Natural killer cell (primary cell): ENCODE data around the gene BICC1. TPM values are rescaled to one million over a fixed set of nuclear protein-coding genes. Genes with fewer than 3 reads are reported as not detected.

Source experiments
- ATAC-seq, 3 donors: fragments of 150-1000 bp in 2 of 3; fragments of 200-7000 bp in 1 of 3; cut with Tn5 transposase; 1 replicate in 1 of 3; 2 replicates in 2 of 3; pipeline ENCODE4 v1.10.0; 2021; ENCODE audit warnings: mild to moderate bottlenecking in 2 of 3, moderate library complexity in 2 of 3
- DNase-seq, 2 donors: peaks; one replicate each; pipeline versions ENCODE4 v3.0.0 to v3.0.0-alpha.2; 2013 to 2021; ENCODE audit warnings: mixed read lengths in 1 of 2
- H3K27ac ChIP-seq: one replicate; pipeline ENCODE4 v1.5.1; 2013; ENCODE audit warnings: mild to moderate bottlenecking, low read length
- H3K27me3 ChIP-seq: one replicate; pipeline ENCODE4 v1.6.1; 2013; ENCODE audit warnings: low read length; ENCODE audit not compliant: control insufficient read depth, insufficient read depth
- H3K36me3 ChIP-seq: one replicate; pipeline ENCODE4 v1.6.1; 2013; ENCODE audit warnings: low read length; ENCODE audit not compliant: control insufficient read depth, insufficient read depth
- H3K4me1 ChIP-seq: one replicate; pipeline ENCODE4 v1.6.1; 2013; ENCODE audit warnings: low read length; ENCODE audit not compliant: control insufficient read depth, insufficient read depth
- H3K4me3 ChIP-seq: one replicate; pipeline ENCODE4 v1.5.1; 2013; ENCODE audit warnings: low read length
- H3K9me3 ChIP-seq: one replicate; pipeline ENCODE4 v1.6.1; 2013; ENCODE audit warnings: low read length; ENCODE audit not compliant: control insufficient read depth, insufficient read depth
- H3K27ac Mint-ChIP-seq, 2 donors: one replicate each; pipeline ENCODE4 v1.8.0; 2022; ENCODE audit warnings: mild to moderate bottlenecking in 2 of 2, mixed read lengths in 2 of 2, moderate library complexity in 1 of 2
- H3K27me3 Mint-ChIP-seq, 2 donors: one replicate each; pipeline ENCODE4 v1.8.0; 2022; ENCODE audit warnings: low read depth in 2 of 2, mixed read lengths in 2 of 2
- H3K36me3 Mint-ChIP-seq: one replicate; pipeline ENCODE4 v1.8.0; 2022; ENCODE audit warnings: mixed read lengths
- H3K4me1 Mint-ChIP-seq, 2 donors: one replicate each; pipeline ENCODE4 v1.8.0; 2022; ENCODE audit warnings: mixed read lengths in 2 of 2
- H3K4me3 Mint-ChIP-seq: one replicate; pipeline ENCODE4 v1.8.0; 2022; ENCODE audit warnings: mild to moderate bottlenecking, moderate library complexity, mixed read lengths
- H3K9me3 Mint-ChIP-seq, 2 donors: one replicate each; pipeline ENCODE4 v1.8.0; 2022; ENCODE audit warnings: mixed read lengths in 2 of 2
- WGBS: methylation state at CpG from one replicate; pipeline ENCODE4 v1.1.7; 2013; ENCODE audit warnings: missing lambda C conversion rate; ENCODE audit not compliant: insufficient coverage; 5-methylcytosine and 5-hydroxymethylcytosine counted together
- intact Hi-C: fragments of 100-400 bp; cut with micrococcal nuclease; formaldehyde crosslinking; loops from one replicate; pipeline ENCODE4 v1.14.2; 2022
- total RNA-seq, 4 donors: library from RNA; stranded (reverse); fragments of 120-200 nt in 1 of 4; gene quantifications; one replicate each; pipeline versions ENCODE4 v1.2.3 to v1.2.4, GENCODE V29; 2013 to 2022
- TF ChIP-seq, protein P1 (sequence below): fragments of 200-600 bp; IDR thresholded peaks from one replicate; pipeline ENCODE4 v1.8.0; 2022; ENCODE audit warnings: antibody characterized with exemption

The BICC1 gene
- total RNA-seq, 3 donors from 2014 or later (not counting 1 experiment from before 2014, with no cell fraction given), result 0.14 TPM; not detected in 2

DNA sequence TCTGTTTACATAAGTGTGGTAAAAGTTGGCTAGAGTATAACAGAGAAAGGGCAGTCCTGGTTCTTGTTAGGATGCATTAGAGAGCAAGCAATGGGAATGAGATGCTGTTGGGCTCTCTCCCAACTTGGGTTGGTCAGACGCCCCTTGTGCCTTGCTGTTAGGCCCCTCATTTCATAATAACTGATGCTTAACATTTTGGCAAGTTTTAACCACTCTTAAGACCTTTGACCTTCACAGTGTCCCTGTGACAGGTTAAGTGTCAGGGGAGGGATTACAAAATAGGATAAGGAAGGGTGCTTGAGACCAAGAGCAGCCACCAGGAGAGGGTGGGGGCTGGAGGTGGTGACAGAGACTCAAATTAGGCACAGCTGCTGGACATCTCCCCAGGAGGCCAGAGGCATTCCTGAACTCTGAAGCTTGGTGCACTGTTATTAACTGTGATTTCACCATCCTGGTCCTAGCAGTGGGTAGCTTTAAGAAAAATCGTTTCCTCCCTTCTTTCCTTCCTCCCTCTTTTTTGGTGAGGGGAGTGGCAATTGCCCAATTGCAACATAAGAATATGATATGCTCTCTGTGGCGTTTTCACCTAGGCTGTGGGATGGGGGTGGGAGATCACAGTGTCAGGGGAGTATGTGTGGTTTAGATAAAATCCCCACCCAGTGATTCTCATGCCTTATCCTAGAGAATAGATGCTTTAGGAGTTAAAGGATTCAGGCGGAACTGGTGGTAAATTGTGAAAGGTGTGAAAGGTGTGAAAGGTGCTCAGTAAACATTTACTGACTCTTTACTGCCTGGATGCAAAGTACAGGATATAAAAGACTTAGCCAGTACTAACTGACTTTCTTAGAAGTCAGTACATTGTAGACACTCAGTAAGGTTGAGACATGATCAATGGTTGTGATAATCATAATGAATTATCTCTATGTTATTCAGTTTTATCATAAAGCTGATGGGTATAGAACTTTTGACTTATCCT lies 270.5 kb downstream of the BICC1 start:
- Mint-ChIP-seq H3K4me1 (no peaks in the 10 kb centered on the region), H3K9me3 (no peaks in the 10 kb centered on the region), H3K27ac (no peak overlapping the region), H3K4me3 (no peak overlapping the region), H3K36me3 (no peaks in the 10 kb centered on the region), H3K27me3 (no peaks in the 10 kb centered on the region)
- ATAC-seq (no peak), DNase-seq (no peak)
- Histone ChIP-seq H3K36me3 (no peaks in the 10 kb centered on the region), H3K4me3 (no peak overlapping the region), H3K27me3 (no peaks in the 10 kb centered on the region), H3K9me3 (no peaks in the 10 kb centered on the region), H3K4me1 (no peaks in the 10 kb centered on the region), H3K27ac (no peak overlapping the region)
- intact Hi-C loops, result loop anchor here (5.0 kb wide), 1 partner anchor 1864 kb away; no protein-coding TSS in a partner anchor
- TF ChIP-seq, protein P1, sequence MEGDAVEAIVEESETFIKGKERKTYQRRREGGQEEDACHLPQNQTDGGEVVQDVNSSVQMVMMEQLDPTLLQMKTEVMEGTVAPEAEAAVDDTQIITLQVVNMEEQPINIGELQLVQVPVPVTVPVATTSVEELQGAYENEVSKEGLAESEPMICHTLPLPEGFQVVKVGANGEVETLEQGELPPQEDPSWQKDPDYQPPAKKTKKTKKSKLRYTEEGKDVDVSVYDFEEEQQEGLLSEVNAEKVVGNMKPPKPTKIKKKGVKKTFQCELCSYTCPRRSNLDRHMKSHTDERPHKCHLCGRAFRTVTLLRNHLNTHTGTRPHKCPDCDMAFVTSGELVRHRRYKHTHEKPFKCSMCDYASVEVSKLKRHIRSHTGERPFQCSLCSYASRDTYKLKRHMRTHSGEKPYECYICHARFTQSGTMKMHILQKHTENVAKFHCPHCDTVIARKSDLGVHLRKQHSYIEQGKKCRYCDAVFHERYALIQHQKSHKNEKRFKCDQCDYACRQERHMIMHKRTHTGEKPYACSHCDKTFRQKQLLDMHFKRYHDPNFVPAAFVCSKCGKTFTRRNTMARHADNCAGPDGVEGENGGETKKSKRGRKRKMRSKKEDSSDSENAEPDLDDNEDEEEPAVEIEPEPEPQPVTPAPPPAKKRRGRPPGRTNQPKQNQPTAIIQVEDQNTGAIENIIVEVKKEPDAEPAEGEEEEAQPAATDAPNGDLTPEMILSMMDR, result no peak
- 73% methylated on average over 3 of the region's 4 CpGs for WGBS

DNA sequence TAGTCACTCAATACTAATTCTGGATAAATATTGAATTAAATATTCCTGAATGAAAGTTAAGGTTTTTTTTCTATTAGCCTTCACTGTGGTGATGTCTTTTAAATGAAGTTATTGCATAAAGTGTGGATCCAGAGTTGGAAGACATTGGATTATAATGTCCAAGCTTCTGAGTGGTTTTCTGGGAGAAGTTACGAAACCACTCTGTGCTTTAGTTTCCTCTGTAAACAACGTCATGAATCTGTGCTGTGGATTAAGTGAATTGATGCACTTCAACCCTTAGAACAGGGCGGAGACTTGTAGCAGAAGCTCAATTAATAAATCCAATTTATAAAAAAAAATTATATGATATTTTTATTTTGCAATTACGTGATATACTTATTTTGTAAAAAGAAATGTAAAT lies 271.7 kb downstream of the BICC1 start:
- no peak for ATAC-seq
- no peak overlapping the region for H3K27ac Mint-ChIP-seq
- H3K27me3 ChIP-seq, result no peaks in the 10 kb centered on the region
- H3K27ac ChIP-seq, result no peak overlapping the region
- no peaks in the 10 kb centered on the region for H3K4me1 ChIP-seq
- H3K4me1 Mint-ChIP-seq, result no peaks in the 10 kb centered on the region
- 56% methylated on average over 2 of the region's 4 CpGs for WGBS
- no peaks in the 10 kb centered on the region for H3K36me3 ChIP-seq
- DNase-seq, result no peak
- TF ChIP-seq, protein P1, result no peak
- H3K9me3 ChIP-seq, result no peaks in the 10 kb centered on the region
- no peak overlapping the region for H3K4me3 ChIP-seq
- no peaks in the 10 kb centered on the region for H3K27me3 Mint-ChIP-seq
- no peak overlapping the region for H3K4me3 Mint-ChIP-seq
- H3K9me3 Mint-ChIP-seq, result no peaks in the 10 kb centered on the region
- intact Hi-C loops, result loop anchor here (5.0 kb wide), 1 partner anchor 1863 kb away; no protein-coding TSS in a partner anchor
- H3K36me3 Mint-ChIP-seq, result no peaks in the 10 kb centered on the region

DNA sequence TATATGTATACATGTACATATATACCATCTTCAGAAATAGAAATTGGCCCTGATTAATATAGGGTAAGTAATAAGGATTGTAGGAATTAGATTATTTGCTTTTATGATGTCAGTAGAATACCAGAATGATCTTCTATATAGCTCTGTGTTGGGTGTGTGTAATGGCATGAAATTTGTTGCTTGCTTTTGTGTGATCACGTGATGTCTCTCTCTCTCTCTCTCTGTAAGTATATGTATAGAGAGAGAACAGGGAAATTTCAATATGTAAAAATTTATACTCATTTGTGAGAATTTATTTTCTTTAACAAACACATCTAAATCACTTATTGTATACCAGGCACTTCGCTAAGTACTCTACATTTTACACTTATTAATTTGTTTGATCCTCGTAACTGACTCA lies 272.7 kb downstream of the BICC1 start:
- Mint-ChIP-seq H3K27ac (no peak overlapping the region), H3K36me3 (no peaks in the 10 kb centered on the region), H3K4me3 (no peak overlapping the region), H3K9me3 (no peaks in the 10 kb centered on the region), H3K4me1 (no peaks in the 10 kb centered on the region), H3K27me3 (no peaks in the 10 kb centered on the region)
- TF ChIP-seq, protein P1, result no peak
- no peak for DNase-seq
- H3K4me3 ChIP-seq, result no peak overlapping the region
- H3K36me3 ChIP-seq, result no peaks in the 10 kb centered on the region
- ATAC-seq, result no peak
- H3K27me3 ChIP-seq, result no peaks in the 10 kb centered on the region
- no peaks in the 10 kb centered on the region for H3K9me3 ChIP-seq
- intact Hi-C loops, result no loop called here
- WGBS, result no CpG with 5 or more reads among the region's 3 CpGs
- H3K4me1 ChIP-seq, result no peaks in the 10 kb centered on the region
- H3K27ac ChIP-seq, result no peak overlapping the region
